ENCODE data around the gene GGCX.

The GGCX gene

GRCh38 chr2:85497944-85498630 is 63.2 kb downstream of the GGCX start:
- TF ChIP-seq, protein P1, sequence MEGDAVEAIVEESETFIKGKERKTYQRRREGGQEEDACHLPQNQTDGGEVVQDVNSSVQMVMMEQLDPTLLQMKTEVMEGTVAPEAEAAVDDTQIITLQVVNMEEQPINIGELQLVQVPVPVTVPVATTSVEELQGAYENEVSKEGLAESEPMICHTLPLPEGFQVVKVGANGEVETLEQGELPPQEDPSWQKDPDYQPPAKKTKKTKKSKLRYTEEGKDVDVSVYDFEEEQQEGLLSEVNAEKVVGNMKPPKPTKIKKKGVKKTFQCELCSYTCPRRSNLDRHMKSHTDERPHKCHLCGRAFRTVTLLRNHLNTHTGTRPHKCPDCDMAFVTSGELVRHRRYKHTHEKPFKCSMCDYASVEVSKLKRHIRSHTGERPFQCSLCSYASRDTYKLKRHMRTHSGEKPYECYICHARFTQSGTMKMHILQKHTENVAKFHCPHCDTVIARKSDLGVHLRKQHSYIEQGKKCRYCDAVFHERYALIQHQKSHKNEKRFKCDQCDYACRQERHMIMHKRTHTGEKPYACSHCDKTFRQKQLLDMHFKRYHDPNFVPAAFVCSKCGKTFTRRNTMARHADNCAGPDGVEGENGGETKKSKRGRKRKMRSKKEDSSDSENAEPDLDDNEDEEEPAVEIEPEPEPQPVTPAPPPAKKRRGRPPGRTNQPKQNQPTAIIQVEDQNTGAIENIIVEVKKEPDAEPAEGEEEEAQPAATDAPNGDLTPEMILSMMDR (IDR thresholded peaks at IDR 0.05; ENCODE audit: poor library complexity, severe bottlenecking): no peak
- peaks cover 9% of the 10 kb centered on the region for H3K4me1 ChIP-seq (ENCODE audit: insufficient read depth, poor library complexity, severe bottlenecking)
- H3K4me3 ChIP-seq (ENCODE audit: severe bottlenecking): no peak overlapping the region
- H3K9me3 ChIP-seq (ENCODE audit: severe bottlenecking): no peaks in the 10 kb centered on the region
- no peak for ATAC-seq (ENCODE audit: low read depth)
- no peaks in the 10 kb centered on the region for H3K27me3 ChIP-seq (ENCODE audit: insufficient read depth, poor library complexity, severe bottlenecking)
- no peak for DNase-seq (ENCODE audit: low spot score)
- H3K36me3 ChIP-seq (ENCODE audit: low read depth): no peaks in the 10 kb centered on the region
- peak overlapping the region; percentile 77 for H3K27ac ChIP-seq (ENCODE audit: poor library complexity, severe bottlenecking)

DNA sequence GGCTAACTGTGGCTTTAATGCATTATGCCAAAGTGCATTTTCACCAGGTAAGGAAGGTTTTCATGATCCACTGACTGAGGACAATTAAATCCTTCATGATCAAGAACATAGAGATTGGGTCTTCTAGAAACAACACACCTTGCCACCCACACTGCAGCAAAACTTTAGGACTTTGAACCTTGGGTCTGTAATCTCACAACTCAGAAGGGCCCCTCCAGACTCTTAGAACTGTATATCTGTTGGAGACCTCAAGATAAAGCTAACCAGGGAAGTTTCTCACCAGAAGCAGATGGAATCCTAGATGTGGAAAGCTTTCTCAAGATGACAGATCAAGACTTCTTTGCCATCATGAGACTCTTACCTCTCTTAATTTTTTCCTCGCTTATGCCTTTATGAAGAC is 64.9 kb downstream of the GGCX start:
- Histone ChIP-seq H3K27ac (ENCODE audit: poor library complexity, severe bottlenecking) (no peak overlapping the region), H3K27me3 (ENCODE audit: insufficient read depth, poor library complexity, severe bottlenecking) (no peaks in the 10 kb centered on the region), H3K4me3 (ENCODE audit: severe bottlenecking) (no peak overlapping the region), H3K9me3 (ENCODE audit: severe bottlenecking) (no peaks in the 10 kb centered on the region), H3K36me3 (ENCODE audit: low read depth) (no peaks in the 10 kb centered on the region), H3K4me1 (ENCODE audit: insufficient read depth, poor library complexity, severe bottlenecking) (peaks cover 4% of the 10 kb centered on the region)
- DNase-seq (ENCODE audit: low spot score) (no peak), ATAC-seq (ENCODE audit: low read depth) (no peak)
- TF ChIP-seq, protein P1 (IDR thresholded peaks at IDR 0.05; ENCODE audit: poor library complexity, severe bottlenecking): no peak

All from RWPE2 (cell line).